ENCODE data around the gene MAPK9. TPM values are rescaled to one million over a fixed set of nuclear protein-coding genes. Genes with fewer than 3 reads are reported as not detected.

Gene MAPK9
- total RNA-seq, 1 experiment from 2014 or later: 93.1 TPM

DNA sequence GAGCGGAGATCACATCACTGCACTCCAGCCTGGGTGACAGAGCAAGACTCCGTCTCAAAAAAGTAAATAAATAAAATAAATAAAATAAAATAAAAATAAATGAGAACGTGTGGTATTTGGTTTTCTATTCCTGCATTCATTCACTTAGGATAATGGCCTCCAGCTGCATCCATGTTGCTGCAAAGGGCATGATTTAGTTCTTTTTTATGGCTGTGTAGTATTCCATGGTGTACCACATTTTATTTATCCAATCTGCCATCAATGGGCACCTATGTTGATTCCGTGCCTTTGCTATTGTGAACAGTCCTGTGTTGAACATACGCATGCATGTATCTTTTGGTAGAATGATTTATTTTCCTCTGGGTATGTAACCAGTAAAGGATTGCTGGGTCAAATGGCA, 74.1 kb downstream of the MAPK9 start:
- no peak overlapping the region for H3K4me3 Mint-ChIP-seq (ENCODE audit: unreplicated experiment)
- no peak for DNase-seq
- ChIA-PET CTCF (no interaction called here), POLR2A (no interaction called here)
- H3K27me3 Mint-ChIP-seq (ENCODE audit: insufficient read depth, unreplicated experiment): peaks cover under 1% of the 10 kb centered on the region
- H3K27me3 ChIP-seq (replicated peaks; ENCODE audit: control insufficient read depth, insufficient read depth, low read length): no peaks in the 10 kb centered on the region
- intact Hi-C loops (cut with micrococcal nuclease; ENCODE audit: unreplicated experiment): no loop called here
- H3K36me3 ChIP-seq (ENCODE audit: control insufficient read depth, insufficient read depth, low read length): no peaks in the 10 kb centered on the region
- no TSS peak for BruUV-seq (replicated peaks)
- H3K4me3 ChIP-seq (ENCODE audit: low read depth, low read length): no peak overlapping the region
- no peak overlapping the region for H3K27ac Mint-ChIP-seq (ENCODE audit: unreplicated experiment)
- H3K4me1 Mint-ChIP-seq (ENCODE audit: low read depth, unreplicated experiment): no peaks in the 10 kb centered on the region
- no peaks in the 10 kb centered on the region for H3K36me3 Mint-ChIP-seq (ENCODE audit: insufficient read depth, unreplicated experiment)
- H3K4me1 ChIP-seq: no peaks in the 10 kb centered on the region
- TF ChIP-seq CTCF (IDR thresholded peaks at IDR 0.05; ENCODE audit: insufficient read depth in 1 of 2, low read depth in 1 of 2, low read length in 1 of 2, severe bottlenecking in 1 of 2, unreplicated experiment in 1 of 2): no peak
- H3K9me3 ChIP-seq: no peaks in the 10 kb centered on the region; the same call in 1 of the 2 replicates
- H3K9me3 Mint-ChIP-seq (ENCODE audit: unreplicated experiment): peaks cover 10% of the 10 kb centered on the region

DNA sequence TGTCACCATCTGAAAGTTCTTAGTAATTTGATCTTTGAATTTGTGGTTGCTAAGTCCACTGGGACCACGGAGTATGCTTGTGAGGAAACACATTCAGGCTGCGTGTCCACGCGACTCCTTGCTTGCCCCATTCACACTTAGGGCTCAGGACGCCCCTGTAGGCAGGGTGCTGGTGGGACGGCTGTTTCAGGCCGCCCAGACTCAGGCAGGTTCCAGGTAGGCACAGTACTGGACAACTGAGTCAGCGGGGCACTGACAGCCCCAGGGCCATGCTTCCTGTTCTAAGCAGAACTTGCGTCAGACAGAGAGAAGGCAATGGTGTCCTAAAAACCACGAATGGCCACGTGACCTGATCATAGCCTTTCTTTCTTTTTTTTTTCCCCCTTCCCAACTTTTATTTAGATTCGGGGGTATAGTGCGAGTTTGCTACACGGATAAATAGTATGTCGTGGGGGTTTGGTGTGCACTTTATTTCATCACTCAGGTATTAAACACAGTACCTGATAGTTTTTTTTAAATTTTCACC, 75.2 kb downstream of the MAPK9 start:
- Mint-ChIP-seq H3K9me3 (ENCODE audit: unreplicated experiment) (no peaks in the 10 kb centered on the region), H3K36me3 (ENCODE audit: insufficient read depth, unreplicated experiment) (no peaks in the 10 kb centered on the region), H3K27ac (ENCODE audit: unreplicated experiment) (no peak overlapping the region), H3K27me3 (ENCODE audit: insufficient read depth, unreplicated experiment) (peaks cover 4% of the 10 kb centered on the region), H3K4me3 (ENCODE audit: unreplicated experiment) (no peak overlapping the region), H3K4me1 (ENCODE audit: low read depth, unreplicated experiment) (no peaks in the 10 kb centered on the region)
- ChIA-PET CTCF (no interaction called here), POLR2A (no interaction called here)
- H3K27me3 ChIP-seq (replicated peaks; ENCODE audit: control insufficient read depth, insufficient read depth, low read length): no peaks in the 10 kb centered on the region
- TF ChIP-seq CTCF (IDR thresholded peaks at IDR 0.05; ENCODE audit: insufficient read depth in 1 of 2, low read depth in 1 of 2, low read length in 1 of 2, severe bottlenecking in 1 of 2, unreplicated experiment in 1 of 2): no peak
- BruUV-seq (replicated peaks): no TSS peak
- no peaks in the 10 kb centered on the region for H3K36me3 ChIP-seq (ENCODE audit: control insufficient read depth, insufficient read depth, low read length)
- intact Hi-C loops (cut with micrococcal nuclease; ENCODE audit: unreplicated experiment): no loop called here
- no peaks in the 10 kb centered on the region for H3K4me1 ChIP-seq
- no peaks in the 10 kb centered on the region; the same call in 1 of the 2 replicates for H3K9me3 ChIP-seq
- no peak overlapping the region for H3K4me3 ChIP-seq (ENCODE audit: low read depth, low read length)
- DNase-seq: no peak

DNA sequence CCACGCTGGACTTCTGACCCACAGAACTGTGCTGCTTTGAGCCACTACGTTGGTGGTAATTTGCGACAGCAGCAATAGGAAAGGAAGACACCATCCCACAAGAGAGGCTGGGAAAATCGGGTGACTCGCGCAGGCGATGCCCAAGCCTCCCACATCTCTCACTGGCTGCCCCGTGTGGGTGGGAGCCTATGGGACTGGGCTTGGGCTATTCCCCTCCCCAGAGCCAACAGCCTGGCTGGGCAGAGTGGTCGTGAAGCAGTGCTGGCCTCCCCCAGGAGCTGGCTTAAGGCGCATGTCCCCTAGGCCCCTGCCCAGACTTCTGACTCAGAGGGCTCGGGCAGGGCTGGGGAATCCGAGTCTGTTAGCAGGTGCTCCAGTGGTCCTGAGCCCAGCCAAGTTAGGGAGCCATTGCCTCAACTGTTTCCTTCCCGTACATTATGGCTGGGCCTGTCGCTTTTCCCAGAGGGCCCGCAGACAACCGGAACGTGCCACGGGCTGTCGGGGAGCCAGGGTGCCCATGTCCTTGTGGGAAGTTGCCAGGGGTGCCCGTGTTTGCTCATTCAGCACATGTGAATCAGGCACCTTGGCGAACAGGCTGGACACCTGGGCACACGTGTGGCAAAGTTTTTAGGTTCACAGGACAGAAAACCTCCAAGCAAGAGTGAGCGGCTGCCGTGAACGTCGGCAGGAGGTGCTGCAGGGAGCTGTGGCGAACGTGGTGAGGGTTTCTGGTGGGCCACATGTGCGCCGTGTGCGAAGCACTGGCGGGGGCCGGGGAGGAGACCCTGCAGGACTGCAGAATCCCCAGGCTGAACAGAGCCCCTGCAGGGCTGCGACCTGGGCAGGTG, 75.9 kb downstream of the MAPK9 start:
- no peak for DNase-seq

More for the DNA sequence above, 75.9 kb downstream of the MAPK9 start:
- H3K4me3 Mint-ChIP-seq (ENCODE audit: unreplicated experiment): no peak overlapping the region
- H3K9me3 Mint-ChIP-seq (ENCODE audit: unreplicated experiment): no peaks in the 10 kb centered on the region
- no peaks in the 10 kb centered on the region for H3K4me1 ChIP-seq
- ChIA-PET CTCF (no interaction called here), POLR2A (no interaction called here)
- H3K27ac Mint-ChIP-seq (ENCODE audit: unreplicated experiment): no peak overlapping the region
- H3K4me3 ChIP-seq (ENCODE audit: low read depth, low read length): no peak overlapping the region
- H3K27me3 Mint-ChIP-seq (ENCODE audit: insufficient read depth, unreplicated experiment): peaks cover 4% of the 10 kb centered on the region
- intact Hi-C loops (cut with micrococcal nuclease; ENCODE audit: unreplicated experiment): no loop called here
- TF ChIP-seq CTCF (IDR thresholded peaks at IDR 0.05; ENCODE audit: insufficient read depth in 1 of 2, low read depth in 1 of 2, low read length in 1 of 2, severe bottlenecking in 1 of 2, unreplicated experiment in 1 of 2): no peak
- no TSS peak for BruUV-seq (replicated peaks)
- H3K27me3 ChIP-seq (replicated peaks; ENCODE audit: control insufficient read depth, insufficient read depth, low read length): no peaks in the 10 kb centered on the region
- no peaks in the 10 kb centered on the region for H3K4me1 Mint-ChIP-seq (ENCODE audit: low read depth, unreplicated experiment)
- no peaks in the 10 kb centered on the region; the same call in 1 of the 2 replicates for H3K9me3 ChIP-seq
- no peaks in the 10 kb centered on the region for H3K36me3 Mint-ChIP-seq (ENCODE audit: insufficient read depth, unreplicated experiment)
- H3K36me3 ChIP-seq (ENCODE audit: control insufficient read depth, insufficient read depth, low read length): no peaks in the 10 kb centered on the region
